ENCODE measurements around the gene SET.

The SET gene

DNA sequence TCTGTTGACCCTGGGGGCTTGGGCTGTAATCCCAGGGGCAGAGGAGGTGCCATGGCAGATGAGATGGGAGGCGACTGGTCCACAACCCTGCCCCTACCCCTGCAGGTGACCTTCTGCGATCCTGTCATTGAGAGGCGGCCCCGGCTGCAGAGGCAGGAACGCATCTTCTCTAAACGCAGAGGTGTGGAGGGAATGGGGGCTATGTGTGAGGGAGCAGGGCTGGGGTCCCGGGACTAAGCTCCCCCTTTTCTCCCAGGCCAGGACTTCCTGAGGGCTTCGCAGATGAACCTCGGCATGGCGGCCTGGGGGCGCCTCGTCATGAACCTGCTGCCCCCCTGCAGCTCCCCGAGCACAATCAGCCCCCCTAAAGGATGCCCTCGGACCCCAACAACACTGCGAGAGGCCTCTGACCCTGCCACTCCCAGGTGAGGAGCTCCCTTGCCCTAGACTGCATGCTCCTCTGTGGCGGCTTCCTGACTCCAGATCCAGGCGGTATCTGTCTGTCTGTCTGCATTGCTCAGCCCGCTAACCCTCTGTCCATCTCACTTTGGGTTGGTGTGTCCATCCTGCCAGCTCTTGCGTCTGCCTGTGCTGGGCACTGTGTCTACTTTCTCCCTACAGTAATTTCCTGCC, 25.0 kb downstream of the SET start:
- no peak for DNase-seq

DNA sequence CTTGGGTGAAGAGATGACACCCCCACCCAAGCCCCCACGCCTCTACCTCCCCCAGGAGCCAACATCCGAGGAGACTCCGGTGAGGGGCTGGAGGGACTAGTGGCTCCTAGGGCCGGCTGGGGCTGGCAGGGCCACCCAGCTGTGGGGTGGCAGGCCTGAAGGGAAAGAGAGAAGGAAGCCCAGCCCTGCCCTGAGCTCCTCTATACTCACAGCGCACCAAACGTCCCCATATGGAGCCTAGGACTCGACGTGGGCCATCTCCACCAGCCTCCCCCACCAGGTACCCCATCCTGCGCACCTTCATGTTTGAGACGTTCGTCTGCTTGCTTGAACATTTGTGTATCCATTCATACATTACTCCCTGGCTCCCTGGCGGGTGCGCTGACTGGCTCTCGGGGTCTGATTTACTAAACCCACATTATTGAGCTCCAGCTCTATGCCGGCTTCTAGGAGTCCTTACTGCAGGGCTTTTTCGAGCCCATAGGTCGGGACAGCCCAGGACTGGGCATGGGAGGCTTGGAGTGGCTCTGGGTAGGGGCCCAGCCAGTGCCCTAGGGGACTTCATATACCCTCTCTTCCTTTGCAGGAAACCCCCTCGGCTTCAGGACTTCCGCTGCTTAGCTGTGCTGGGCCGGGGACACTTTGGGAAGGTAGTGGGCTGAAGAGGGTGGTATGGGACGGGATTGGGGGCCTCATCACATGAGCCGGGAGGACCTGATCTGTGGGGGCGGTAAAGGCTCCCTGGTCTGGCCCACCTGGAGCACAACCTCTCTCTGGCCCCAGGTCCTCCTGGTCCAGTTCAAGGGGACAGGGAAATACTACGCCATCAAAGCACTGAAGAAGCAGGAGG, 25.8 kb downstream of the SET start:
- no peak for DNase-seq

- no peak for DNase-seq
These were observed 26.4 kb downstream of the SET start for GRCh38 chr9:128715436-128715750.

GRCh38 chr9:128716581-128717254, 27.7 kb downstream of the SET start:
- DNase-seq: no peak

DNA sequence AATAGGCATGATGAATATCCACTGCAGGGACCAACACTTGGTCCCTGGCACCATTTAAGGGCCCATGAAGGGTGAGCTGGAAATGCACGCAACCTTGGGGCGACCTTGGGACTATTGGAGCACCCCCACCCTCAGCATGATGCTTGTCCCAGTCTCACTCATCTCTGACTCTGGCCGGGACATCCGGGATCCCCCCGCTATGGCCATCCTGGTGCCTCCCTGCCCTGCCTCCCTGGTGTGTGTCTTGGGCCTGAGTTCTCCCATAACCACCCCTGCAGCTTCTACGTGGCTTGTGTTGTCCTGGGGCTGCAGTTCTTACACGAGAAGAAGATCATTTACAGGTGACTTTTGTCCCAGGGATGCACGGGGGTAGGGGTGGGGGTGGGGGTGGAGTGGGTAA, 29.0 kb downstream of the SET start:
- no peak for DNase-seq

- DNase-seq: no peak
These were observed 29.5 kb downstream of the SET start for GRCh38 chr9:128718475-128718874.

DNA sequence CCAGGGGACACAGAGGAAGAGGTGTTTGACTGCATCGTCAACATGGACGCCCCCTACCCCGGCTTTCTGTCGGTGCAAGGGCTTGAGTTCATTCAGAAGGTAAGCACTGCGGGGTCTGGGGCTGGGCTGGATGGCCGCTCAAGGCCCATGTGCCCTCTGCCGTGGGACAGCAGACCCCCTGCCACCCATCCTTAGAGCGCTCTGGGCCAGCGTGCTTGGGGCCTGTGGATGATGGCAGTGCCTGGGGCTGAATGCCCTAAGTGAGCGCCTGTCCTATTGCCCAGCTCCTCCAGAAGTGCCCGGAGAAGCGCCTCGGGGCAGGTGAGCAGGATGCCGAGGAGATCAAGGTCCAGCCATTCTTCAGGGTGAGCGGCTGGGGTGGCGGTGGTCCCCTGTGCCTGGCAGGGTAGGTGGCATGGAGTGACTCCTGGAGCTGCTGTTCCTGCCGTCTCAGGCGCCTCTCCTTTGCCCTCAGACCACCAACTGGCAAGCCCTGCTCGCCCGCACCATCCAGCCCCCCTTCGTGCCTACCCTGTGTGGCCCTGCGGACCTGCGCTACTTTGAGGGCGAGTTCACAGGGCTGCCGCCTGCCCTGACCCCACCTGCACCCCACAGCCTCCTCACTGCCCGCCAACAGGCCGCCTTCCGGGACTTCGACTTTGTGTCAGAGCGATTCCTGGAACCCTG, 31.0 kb downstream of the SET start:
- DNase-seq: no peak

GRCh38 chr9:128720841-128721486, 31.9 kb downstream of the SET start:
- DNase-seq: no peak

- DNase-seq: no peak
These were observed 32.5 kb downstream of the SET start for GRCh38 chr9:128721487-128722010.

GRCh38 chr9:128722380-128723351, 33.6 kb downstream of the SET start:
- no peak for DNase-seq

DNA sequence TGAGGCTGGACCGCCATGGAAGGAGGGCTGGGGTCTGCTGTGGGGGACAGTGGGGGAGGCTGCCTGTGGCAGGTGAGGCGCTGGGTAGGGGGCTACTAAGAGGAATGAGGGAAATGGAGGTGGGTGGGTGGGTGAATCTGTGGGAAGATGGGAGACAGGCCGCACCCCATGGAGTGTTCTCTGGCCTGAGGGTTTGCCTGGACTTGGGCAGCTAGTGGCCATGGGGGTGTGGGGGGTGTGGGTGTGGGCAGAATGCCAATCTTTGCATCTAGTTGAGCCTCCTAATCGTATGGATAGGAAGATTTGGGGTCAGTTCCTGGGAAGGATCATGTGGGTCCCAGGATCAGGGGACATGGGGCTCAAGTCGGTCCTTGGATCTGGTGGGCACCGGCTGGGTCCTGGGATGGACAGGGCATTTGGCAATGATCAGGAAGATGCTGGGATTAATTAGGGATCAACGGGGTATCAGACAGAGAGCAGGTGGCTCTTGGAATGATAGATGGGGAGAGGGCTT, 34.4 kb downstream of the SET start:
- no peak for DNase-seq

- DNase-seq: peak; percentile 100
These were observed 35.1 kb downstream of the SET start, which contains the start of gene ZDHHC12 for GRCh38 chr9:128723866-128724743. TSS of gene ZDHHC12 (minus strand) at chr9:128724127. CDS start at chr9:128724093, 34 bp downstream.

DNA sequence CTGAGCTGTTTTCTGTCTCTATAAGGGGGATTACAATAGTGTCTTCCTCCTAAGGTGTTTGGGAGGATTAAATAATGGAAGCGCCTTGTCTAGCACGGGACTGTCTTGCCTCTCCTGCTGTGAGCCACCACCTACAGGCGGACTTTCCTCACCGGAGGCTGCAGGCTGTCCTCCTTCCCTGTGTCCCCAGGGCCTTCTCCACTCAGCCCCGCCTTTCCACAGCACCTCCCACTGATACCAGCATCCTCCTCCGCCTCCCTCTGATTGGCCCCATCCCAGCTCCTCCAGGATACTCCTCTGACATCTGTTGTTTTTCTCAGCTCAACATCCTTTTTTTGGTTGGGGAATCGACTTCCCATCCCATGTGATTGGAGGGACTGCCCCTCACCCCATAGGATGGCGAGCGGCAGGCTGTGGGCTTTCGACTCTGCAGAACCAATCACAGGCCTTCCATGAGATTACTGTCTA, 35.8 kb downstream of the SET start:
- DNase-seq: peak; percentile 68

DNA sequence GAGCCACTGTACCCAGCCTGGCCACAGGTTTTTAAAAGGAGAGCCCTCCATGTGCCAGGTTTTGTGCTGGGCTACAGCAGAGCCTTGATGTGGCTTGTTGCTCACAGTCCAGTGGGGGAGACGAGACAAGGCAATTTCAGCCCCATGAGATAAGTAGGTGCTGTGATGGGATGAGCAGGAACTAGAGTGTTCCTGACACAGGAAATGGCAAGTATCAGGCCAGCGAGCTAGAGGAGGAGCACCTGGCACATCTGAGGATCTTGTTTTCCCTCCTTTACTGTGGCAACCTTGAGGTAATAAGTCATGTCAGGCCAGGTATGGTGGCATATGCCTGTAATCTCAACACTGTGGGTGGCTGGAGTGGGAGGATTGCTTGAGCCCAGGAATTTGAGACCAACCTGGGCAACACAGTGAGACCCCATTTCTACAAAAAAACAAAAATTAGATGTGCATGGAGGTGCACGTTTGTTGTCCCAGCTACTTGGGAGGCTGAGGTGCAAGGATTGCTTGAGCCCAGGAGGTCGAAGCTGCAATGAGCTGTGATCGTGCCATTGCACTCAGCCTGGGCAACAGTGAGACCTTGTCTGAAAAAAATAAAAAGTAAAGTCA, 38.7 kb downstream of the SET start:
- DNase-seq: no peak

GRCh38 chr9:128728298-128728697, 39.3 kb downstream of the SET start:
- no peak for DNase-seq

- DNase-seq: no peak
These were observed 40.3 kb downstream of the SET start for GRCh38 chr9:128729302-128729701.

DNA sequence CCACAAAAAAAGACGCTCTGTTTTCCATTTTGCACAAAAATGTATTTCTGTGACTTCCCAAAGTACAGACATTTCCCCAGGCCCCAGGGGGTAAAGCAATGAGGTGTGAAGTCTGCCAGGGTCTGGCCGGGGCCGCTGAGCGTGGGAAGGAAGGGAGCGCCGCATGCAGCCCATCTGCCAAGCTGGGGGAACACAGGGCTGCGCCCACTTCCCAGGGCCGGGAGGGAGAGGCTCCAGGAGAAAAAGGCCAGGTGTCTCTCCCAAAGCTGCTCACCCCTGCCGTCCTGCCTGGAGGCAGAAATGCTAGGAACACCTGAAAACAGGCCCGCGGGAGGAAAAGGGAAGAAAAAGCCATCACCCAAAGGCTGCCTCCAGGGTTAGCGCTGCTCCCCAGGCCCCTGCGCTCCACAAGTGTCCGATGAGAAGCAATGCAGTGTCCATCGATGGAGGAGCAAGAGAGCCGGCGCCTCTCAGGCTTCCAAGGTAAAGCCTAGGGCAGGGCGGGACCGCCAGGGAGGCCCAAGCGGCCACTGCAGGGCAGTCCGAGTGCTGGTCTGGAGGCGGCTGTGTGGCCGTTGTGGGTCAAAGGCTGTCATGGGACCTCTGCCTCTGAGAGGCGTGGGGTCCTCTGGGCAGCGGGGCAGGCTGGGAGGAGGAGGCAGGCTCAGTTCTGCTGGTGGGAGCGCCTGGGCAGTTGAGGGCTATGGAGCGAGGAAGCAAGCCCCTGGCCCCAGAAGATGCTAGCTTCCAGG, 40.9 kb downstream of the SET start:
- DNase-seq: no peak

GRCh38 chr9:128731093-128731492, 42.1 kb downstream of the SET start:
- DNase-seq: no peak

- no peak for DNase-seq
These were observed 42.7 kb downstream of the SET start for GRCh38 chr9:128731691-128732090.

Measured in activated CD4-positive, alpha-beta T cell treated with anti-CD3 and anti-CD28 coated beads, Interleukin-2, Interleukin-6, amounts not matched to agents 100 ng/mL and 50 ng/mL, durations not matched to agents 16 hours and 8 hours (primary cell).